HG03558 (cell line): ENCODE measurements around the gene NDUFAF7.
"Not testable (repeated sequence)": the region's sequence is repeated elsewhere in the genome, so short reads cannot be mapped to it uniquely, and the experiment has no call there.

ENCODE experiments used
- ATAC-seq: cut with Tn5 transposase; IDR thresholded peaks from one replicate; pipeline ENCODE4 v1.9.1; 2021; ENCODE audit warnings: moderate number of reproducible peaks; ENCODE audit not compliant: unreplicated experiment; ENCODE audit errors: extremely low read depth

NDUFAF7 gene

DNA sequence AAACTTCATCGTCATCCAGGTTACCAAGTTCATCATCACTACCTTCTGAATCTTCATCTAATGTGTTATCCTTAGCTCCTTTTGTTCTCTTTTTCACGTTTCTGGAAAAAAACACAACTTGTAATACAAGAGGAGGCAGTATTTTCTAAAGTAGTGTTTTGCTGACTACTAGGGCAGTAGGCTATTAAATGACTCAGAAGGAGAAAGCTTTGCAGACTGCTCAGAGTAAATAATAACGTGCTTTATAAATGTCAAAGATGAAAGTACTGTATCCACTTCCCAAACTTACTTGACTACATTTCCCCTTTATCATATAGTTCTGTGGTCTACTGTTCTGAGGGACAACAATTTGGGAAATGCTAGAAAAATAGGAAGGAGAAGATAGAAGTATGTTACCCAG is 19.5 kb upstream of the NDUFAF7 start:
- no peak for ATAC-seq

DNA sequence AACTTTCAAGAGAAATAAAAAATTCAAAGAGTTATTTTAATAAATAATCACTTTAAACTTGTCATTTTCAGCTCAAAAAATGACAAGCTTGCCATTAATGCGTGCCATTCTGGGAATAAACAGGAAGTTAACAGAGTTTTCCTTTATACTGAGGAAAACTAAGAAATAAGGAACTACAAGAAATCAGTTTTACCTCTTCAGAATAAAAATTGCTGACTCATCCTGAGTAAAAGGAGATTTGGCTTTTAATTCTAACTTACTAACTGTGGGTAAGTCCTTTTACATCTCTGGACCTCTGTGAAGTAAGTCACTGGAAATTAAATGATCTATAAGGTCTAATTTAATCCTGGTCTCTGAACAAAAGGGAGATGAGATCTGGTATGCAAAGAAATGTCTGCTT is 16.2 kb upstream of the NDUFAF7 start:
- ATAC-seq: no peak

DNA sequence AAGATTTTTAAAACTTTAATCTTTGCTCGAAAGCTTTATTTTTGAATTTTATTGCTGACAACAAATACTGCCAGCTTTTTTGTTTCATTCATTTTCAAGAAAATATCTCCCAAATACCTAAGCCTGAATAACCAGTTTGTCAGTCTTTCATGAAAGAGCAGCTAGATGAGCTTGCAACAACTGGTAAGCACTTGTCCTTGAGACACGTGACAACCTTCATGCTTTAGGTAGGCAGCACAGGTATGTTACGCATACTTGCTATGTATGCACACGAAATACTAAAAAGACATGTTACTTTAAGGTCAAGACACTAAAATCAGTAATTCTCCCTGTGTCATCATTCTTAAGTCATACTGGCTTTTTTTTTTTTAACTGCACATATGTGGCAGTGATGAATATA is 12.4 kb upstream of the NDUFAF7 start:
- no peak for ATAC-seq

DNA sequence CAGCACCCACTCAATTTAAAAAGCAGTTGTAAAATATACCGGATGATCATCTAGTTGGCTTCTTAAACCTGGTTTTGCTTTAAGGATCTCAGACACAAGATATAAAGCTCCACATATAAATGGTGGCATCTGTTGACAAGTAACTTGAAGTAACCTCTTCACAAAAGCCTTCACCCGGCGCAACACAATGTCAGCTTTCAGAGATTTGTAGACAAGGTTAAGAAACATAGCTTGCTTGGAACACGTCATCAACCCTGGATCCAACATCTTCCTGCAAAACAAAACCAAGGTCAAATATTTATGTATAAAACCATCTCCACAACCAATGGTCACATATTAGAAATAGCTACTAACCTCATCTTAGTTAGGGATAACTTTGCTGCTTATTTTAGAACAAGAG is 8.3 kb upstream of the NDUFAF7 start:
- ATAC-seq: no peak

DNA sequence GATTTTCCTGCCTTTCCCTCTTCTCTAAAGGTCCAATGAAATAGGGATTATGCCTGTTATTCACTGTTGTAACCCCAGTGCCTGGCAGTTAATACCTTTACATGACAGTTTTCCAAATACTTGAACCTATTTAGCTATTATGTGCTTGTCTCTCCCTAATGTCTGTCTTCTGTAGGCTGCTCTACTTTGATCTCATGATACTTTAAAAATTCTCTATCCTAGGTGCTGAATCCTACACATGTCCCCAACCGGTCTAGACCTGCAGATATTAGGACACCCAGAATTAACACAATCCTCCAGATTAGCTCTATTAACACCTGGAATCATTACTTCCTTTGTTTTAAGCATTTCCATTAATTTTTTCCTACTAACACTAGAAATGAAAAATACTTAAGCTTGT is 7.4 kb upstream of the NDUFAF7 start:
- ATAC-seq: no peak

DNA sequence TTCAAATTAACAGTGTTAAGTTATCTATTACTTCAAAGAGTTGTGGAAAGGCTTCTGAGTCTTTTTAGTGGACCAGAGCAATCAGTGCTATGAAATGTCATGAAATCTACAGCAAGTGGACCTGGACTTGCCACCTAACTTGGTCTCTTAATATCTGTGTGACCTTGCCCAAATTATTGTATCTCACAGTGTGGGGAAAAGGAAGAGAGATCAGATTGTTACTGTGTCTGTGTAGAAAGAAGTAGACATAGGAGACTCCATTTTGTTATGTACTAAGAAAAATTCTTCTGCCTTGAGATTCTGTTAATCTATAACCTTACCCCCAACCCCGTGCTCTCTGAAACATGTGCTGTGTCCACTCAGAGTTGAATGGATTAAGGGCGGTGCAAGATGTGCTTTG is 6.3 kb upstream of the NDUFAF7 start:
- not testable (repeated sequence) for ATAC-seq

DNA sequence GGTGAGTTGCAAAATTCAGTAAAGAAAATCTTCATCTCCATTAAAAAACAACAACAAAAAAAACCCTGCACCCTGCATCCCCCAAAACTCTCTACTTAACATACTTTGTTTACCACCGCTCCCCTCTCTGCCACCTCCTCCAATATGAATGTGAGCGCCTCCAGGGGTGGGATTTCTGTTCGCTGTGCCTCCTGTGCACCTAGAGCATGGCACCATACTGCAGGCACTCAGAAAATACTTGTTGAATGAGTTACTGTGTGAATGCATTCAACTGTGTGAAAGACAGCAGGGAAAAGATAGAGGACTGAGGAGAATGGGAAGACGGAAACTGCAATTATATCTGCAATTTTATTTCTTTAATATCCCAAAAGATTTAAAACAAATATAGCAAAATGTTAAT is 4.6 kb upstream of the NDUFAF7 start:
- no peak for ATAC-seq

DNA sequence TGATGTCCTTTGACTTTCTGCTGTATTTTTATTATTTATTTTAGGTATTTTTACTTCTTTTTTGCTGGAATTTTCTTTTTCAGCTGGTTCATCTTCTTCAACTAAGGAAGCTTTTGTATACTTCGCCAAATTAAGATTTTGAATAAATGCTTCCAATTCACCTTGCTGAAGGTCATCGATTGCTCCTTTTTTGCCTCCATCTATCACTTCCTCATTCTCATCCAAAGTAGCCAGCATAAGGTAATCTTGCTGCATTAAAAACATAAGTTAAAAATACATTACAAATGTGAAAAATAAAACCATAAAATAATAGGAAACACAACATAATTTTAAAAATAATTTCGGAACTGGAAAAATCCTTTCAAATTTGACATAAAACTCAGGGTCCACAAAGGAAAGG is 2.7 kb upstream of the NDUFAF7 start:
- no peak for ATAC-seq

DNA sequence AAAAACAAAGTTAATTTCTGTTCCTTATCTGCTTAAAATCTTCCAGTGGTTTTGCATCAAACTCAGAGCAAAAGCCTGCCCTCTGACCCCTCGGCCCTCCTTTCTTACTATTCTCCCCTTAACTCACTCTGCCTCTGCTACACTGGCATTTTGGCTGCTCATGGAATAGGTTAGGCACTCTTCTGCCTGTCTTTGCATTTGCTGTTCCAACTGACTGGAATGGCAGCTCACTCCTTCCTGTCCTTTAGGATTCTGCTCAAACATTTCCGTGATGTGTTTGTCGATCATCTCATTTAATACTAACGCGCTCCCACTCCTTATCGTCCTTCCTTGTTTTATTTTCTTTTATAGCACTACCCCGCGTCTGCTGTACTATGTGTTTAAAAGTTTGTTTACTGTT is 877 bp upstream of the NDUFAF7 start:
- ATAC-seq: no peak

DNA sequence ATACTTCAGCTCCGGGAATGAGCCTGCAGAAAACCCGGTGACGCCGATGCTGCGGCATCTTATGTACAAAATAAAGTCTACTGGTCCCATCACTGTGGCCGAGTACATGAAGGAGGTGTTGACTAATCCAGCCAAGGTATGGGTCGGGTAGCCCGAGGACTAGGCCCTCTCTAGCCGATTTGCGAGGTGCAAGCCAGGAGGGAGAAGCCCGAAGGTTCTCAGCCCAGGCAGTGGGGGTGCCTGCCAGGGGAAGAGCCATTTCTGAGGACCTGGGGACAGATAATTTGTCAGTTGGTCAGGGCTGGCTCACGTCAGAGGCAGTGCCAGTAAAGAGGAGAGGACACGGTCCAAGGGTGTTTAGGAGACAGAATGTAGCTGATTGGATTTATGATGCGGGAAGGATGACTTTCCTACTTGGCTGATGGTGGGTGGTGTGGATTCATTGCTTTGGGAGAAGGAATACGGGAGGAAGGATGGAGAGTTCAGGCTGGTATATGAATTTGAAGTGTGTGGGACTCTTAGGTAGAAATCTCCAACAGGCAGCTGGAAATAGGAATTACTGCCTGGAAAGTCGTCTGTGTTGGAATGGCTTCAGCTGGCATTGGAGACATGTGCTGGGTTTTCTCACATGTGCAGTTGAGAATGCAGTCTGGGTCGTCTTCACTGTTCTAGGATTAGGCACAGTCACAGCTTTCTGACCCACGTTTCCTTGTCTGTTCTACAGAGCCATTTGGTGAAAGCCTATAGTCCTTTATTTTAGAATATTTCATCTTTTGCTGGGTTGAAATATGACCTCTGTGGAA is 874 bp downstream of the NDUFAF7 start:
- ATAC-seq: no peak

DNA sequence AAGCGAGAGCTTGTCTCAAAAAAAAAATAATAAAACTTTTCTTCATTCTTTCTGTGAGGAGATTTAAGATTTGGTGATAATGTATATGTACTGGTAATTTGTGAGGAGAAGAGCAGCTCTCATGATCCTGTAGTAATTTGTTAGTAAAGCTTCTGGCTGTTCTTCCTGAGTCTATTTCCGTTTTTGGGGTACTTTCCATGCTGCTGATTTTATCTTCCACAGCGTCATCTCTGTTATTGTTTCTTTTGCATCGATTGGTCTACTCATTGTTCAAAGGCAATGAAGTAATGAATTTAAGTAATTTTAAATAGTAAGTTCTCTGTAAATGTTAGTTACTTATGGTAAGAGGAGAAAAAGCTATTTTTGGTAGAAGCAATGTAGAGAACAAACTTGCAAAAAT is 12.0 kb downstream of the NDUFAF7 start:
- ATAC-seq: no peak

DNA sequence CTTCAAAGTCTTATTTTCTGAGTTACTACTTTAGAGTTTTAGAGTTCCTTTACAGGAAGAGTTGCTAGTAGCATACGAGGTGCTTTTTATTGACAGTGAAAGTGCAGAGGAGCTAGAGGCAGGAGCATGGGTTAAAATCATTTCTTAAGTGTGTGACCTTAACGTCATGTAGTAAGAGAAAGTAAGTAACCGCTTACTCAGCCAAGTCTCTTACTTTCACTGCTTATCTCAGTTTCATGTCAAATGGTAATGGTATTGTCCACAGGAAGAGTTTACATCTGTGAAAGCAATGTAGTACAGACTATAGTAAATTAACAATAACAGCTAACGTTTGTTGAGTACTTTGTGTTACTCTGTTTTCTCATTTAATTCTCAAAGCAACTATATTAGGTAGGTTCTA is 12.6 kb downstream of the NDUFAF7 start:
- peak; percentile 87 for ATAC-seq

DNA sequence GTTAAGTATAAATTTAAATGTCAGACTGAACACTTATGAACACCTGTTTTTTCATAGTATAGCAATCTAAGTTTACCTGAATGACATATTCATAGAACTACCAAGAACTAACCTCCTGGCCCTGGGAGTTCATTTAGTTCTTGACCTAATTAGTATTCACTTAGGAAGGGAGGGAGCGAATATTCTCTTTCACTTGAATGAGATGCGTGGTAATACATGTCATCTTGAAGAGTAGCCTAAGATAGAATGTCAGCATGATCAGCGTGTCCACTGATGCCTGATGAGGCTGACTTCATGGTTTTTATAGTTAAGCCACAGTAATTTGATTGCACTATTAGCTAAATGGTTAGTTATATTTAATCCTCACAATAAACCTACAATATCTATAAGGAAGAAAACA is 13.3 kb downstream of the NDUFAF7 start:
- ATAC-seq: no peak

DNA sequence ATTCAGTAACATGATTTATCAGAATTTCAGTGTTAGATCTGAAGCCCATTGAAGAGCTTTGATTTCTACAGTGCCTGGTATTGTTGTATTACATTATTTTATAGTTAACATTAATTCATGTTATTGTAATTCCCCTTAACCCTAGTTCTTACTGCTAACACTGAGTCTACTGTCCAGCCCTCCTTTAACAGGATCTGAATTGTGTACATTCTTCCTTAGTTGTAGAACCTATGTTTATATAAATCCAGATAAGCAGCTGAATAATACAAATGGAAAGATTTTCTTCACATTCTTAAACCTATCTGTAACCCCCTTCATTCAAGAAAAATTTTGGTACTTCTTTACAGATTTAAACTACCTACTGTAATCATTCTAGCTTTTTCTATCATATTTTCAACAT is 14.7 kb downstream of the NDUFAF7 start:
- no peak for ATAC-seq

DNA sequence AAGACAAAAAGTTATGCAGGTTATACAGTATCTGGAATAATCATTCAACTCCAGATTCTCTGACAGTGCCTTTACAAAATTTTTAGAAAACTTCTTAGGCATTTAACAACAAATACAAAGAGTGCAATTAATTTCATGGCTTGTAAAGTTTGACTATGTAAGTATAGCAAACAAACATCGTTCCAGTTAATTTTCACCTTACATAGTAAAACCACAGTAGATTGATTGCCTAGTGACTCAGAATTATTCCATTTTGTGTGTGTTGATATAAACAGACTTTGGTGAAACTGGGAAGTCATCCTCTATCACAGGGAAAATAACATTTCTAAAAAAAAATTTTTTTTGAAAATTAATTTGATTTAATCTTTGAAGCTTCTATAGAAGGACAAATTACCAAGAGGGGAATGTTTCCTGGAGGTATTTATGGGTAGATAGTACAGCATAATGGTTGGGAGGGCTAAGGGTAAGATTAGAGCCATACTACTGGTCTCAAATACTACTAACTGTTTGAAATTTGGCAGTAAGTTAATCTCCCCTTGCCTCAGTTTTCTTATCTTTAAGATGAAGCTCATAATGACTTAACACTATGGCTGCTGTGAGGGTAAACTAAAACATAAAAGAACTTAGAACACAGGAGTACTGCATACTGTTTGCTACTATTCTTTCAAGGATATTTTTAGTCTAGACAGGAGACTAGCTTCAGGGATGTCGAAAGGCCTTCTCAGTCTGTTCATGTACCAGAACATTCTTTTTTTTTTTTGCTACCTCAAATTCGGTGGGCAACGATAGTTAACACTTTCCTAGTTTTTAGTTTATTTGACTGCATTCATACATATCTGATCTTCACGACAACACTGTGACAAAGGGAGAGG is 19.6 kb downstream of the NDUFAF7 start:
- ATAC-seq: no peak

DNA sequence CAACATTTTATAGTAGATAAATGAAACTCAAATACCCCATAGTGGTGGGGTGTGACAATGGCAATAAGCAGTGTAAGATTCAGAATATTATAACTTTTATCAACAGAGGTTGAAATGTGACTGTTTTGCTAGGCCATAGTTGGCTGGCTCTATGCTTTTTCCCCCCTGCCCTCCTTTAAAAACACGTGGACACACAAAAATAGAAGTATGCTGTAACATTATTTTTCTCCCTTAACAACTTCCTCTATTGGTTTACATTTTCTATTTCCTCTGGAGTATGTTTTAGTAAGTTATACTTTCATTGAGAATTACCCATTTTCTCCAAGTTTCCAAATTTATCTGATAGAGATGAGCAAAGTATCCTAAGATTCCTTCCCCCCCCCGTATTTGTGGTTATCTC is 31.1 kb downstream of the NDUFAF7 start:
- no peak for ATAC-seq

DNA sequence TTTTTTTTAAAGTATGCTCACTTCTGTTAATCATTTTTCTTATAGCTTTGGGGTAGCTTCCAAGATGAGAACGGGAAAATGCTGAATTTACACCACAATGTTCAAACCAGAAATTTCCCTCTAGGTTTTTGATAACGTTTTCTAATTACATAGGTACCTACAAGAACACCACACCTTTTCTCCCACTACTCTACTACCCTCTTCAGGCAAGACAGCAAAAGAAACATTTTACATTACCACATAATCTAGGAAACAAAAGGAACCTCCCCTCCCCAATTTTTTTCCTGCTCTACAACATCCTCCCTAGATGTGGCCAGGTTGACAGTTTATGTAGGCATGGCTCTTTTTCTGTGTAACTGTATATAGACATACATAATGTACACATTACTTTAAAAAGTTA is 32.4 kb downstream of the NDUFAF7 start:
- ATAC-seq: no peak

DNA sequence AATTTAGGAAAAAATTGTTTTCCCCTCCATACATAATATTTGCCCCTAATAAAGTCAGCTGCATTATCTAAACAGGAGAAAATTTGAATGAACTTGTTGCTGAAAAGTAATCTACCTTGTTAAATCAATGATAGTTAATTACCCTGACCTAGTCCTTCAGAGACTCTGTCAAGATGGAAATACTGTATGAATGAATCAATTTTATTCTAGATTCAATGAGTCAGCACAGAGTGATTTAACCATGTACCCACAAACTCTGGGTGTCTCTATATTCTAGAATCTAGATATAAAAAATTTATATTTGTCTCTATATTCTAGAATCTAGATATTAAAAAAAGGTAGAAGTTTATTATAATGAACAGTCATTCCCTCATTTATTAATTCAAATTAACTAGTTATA is 36.2 kb downstream of the NDUFAF7 start:
- ATAC-seq: no peak

DNA sequence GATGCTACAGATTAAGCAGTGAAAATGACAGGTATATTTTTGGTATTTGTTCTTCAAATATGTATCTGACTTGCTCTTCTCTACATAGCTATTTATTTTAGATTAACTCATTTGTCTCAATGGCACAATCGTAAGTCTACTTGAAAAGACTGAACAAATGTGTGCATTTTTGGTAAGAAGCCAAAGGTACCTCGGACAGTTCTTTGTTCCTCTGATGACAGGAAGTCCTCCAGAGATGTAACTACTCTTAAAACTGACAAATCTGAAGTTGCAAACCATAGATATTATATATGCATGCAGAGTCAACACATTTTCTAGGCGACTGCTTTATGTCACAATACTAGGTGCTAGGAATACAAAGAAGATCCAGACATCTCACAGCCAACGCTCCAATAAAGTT is 36.7 kb downstream of the NDUFAF7 start:
- ATAC-seq: no peak

DNA sequence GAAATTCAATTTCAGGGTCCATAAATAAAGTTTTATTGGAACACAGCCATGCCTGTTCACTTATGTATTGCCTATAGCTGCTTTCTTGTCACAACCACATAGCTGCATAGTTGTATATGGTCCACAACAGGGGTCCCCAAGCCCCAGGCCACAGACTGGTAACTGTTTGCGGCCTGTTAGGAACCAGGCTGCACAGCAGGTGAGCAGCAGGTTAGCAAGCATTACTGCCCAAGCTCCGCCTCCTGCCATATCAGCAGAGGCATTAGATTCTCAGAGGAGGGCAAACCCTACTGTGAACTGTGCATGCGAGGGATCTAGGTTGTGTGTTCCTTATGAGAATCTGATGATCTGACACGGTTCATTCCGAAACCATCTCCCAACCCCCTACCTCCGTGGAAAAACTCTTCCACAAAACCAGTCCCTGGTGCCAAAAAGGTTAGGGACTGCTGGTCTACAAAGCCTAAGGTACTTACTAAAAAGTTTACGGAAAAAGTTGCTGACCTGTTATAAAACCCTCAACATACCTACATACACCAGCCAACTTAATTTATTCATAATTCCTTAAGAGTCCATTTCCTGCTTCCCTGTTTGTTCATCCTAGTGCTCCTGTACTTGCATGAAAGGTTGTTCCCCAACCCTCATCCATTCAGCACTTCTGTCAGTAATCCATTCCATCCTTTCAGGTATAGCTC is 40.1 kb downstream of the NDUFAF7 start:
- ATAC-seq: no peak

DNA sequence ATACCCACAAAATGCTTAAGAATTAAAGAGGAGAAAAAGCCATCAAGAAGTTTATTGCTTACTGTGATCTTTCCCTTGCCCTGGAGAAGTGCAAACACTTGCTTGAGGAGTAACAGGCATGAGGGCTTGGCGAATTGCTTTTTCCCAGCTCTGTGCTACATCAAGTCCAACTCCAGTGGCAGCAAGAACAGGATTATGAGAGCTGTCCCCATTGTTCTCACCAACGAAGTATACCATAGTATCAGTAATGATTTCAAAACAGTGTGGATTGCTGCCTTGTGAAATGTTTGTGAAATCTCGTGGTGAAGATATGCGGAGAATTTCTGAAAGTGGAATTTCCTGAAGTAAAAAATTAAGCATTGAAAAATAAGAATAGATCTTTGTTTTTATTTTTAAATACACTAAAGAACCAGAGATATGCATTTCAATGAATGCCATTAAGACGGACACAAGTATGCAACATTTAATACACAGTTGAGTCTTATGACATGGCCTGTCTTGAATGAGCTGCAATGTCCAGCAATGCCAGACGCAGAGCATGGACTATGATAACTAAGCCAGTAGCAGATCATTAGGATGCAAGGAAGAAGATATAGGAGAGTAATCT is 43.0 kb downstream of the NDUFAF7 start:
- ATAC-seq: no peak
